GM23338 (cell line): ENCODE data around the gene ZNF761.

ENCODE experiments used
- ETS1 ChIP-seq: IDR thresholded peaks from 2 replicates; pipeline ENCODE4 v1.6.1; 2016; ENCODE audit warnings: antibody characterized with exemption
- POLR2AphosphoS5 ChIP-seq: IDR thresholded peaks from 2 replicates; pipeline ENCODE4 v1.6.1; 2016; ENCODE audit warnings: antibody characterized with exemption, low read depth
- TF ChIP-seq, protein P1 (sequence below), 2 experiments: fragments of 200-600 bp in 1 of 2; sonication (generic) in 1 of 2; conservative IDR thresholded peaks; 2 replicates each; pipeline versions ENCODE4 v1.5.1 to v1.6.1; 2016 to 2017; ENCODE audit warnings: antibody characterized with exemption in 2 of 2, low read depth in 2 of 2, mild to moderate bottlenecking in 2 of 2, moderate library complexity in 1 of 2
- TF ChIP-seq, protein P2 (sequence below): IDR thresholded peaks from one replicate; pipeline ENCODE4 v1.6.1; 2018; ENCODE audit warnings: antibody characterized with exemption; ENCODE audit not compliant: unreplicated experiment

DNA sequence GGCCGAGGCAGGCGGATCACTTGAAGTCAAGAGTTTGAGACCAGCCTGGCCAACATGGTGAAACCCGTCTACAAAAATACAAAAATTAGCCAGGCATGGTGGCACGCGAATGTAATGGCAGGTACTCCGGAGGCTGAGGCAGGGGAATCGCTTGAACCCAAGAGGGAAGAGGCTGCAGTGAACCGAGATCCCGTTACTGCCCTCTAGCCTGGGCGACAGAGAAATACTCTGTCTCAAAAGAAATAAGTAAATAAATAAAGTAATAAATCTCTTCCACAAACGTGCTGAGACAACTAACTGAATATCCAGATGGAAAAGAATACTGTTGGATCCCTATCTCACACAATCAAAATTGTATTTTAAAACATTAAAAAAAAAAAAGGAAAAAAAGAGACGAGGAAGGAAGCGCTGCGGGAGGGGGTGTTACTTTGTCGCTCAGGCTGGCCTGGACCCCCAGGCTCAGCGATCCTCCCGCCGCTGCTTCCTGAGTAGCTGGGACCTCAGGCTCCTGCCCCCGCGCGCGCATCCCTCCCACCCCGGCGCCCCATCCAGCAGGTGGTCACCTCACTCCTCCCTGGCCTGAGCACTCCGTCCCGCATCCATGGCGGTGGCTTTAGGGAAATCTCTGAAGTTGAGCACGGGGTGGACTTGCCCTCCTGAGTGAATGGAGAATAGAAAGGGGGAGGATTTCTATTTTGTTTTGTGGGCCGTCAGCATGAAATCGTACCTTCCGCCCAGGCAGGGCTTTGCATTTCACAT, 35.1 kb downstream of the ZNF761 start:
- TF ChIP-seq, protein P1, sequence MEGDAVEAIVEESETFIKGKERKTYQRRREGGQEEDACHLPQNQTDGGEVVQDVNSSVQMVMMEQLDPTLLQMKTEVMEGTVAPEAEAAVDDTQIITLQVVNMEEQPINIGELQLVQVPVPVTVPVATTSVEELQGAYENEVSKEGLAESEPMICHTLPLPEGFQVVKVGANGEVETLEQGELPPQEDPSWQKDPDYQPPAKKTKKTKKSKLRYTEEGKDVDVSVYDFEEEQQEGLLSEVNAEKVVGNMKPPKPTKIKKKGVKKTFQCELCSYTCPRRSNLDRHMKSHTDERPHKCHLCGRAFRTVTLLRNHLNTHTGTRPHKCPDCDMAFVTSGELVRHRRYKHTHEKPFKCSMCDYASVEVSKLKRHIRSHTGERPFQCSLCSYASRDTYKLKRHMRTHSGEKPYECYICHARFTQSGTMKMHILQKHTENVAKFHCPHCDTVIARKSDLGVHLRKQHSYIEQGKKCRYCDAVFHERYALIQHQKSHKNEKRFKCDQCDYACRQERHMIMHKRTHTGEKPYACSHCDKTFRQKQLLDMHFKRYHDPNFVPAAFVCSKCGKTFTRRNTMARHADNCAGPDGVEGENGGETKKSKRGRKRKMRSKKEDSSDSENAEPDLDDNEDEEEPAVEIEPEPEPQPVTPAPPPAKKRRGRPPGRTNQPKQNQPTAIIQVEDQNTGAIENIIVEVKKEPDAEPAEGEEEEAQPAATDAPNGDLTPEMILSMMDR (conservative IDR thresholded peaks at IDR 0.05; ENCODE audit: low read depth in 2 of 2): peak; percentile 49
- TF ChIP-seq POLR2AphosphoS5: no peak
- TF ChIP-seq, protein P2, sequence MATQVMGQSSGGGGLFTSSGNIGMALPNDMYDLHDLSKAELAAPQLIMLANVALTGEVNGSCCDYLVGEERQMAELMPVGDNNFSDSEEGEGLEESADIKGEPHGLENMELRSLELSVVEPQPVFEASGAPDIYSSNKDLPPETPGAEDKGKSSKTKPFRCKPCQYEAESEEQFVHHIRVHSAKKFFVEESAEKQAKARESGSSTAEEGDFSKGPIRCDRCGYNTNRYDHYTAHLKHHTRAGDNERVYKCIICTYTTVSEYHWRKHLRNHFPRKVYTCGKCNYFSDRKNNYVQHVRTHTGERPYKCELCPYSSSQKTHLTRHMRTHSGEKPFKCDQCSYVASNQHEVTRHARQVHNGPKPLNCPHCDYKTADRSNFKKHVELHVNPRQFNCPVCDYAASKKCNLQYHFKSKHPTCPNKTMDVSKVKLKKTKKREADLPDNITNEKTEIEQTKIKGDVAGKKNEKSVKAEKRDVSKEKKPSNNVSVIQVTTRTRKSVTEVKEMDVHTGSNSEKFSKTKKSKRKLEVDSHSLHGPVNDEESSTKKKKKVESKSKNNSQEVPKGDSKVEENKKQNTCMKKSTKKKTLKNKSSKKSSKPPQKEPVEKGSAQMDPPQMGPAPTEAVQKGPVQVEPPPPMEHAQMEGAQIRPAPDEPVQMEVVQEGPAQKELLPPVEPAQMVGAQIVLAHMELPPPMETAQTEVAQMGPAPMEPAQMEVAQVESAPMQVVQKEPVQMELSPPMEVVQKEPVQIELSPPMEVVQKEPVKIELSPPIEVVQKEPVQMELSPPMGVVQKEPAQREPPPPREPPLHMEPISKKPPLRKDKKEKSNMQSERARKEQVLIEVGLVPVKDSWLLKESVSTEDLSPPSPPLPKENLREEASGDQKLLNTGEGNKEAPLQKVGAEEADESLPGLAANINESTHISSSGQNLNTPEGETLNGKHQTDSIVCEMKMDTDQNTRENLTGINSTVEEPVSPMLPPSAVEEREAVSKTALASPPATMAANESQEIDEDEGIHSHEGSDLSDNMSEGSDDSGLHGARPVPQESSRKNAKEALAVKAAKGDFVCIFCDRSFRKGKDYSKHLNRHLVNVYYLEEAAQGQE: no peak
- TF ChIP-seq ETS1: no peak
